Mammary epithelial cell (primary cell): ENCODE results near the gene PPME1.

ENCODE experiments used
- CTCF ChIP-seq, 2 donors: IDR thresholded peaks in 1 of 2; conservative IDR thresholded peaks in 1 of 2; 2 replicates each; pipeline ENCODE4 v1.5.1; 2011 to 2012; ENCODE audit warnings: inconsistent platforms in 2 of 2, low read length in 2 of 2, mild to moderate bottlenecking in 2 of 2, control low read depth in 1 of 2, low read depth in 1 of 2; ENCODE audit not compliant: insufficient read depth in 1 of 2; ENCODE audit errors: extremely low read depth in 1 of 2
- EZH2 ChIP-seq: IDR thresholded peaks from 2 replicates; pipeline ENCODE4 v1.6.1; 2012; ENCODE audit warnings: low read length, inconsistent platforms, borderline replicate concordance

GRCh38 chr11:74134661-74135060, 36.4 kb upstream of the PPME1 start:
- TF ChIP-seq CTCF (conservative IDR thresholded peaks at IDR 0.05 in 1 of 2, IDR thresholded peaks at IDR 0.05 in 1 of 2; ENCODE audit: extremely low read depth in 1 of 2, insufficient read depth in 1 of 2, low read depth in 1 of 2, low read length in 2 of 2) (no peak), EZH2 (no peak)
